Glutamatergic neuron (in vitro differentiated cells): Measurements from ENCODE around the gene SLC2A6. TPM values are rescaled to one million over a fixed set of nuclear protein-coding genes. Genes with fewer than 3 reads are reported as not detected.

Source experiments
- DNase-seq: peaks from one replicate; pipeline ENCODE4 v3.0.0; 2022
- H3K27ac Mint-ChIP-seq: one replicate; pipeline ENCODE4 v1.8.0; 2020; ENCODE audit warnings: mild to moderate bottlenecking, mixed read lengths, inconsistent platforms; ENCODE audit not compliant: unreplicated experiment
- H3K27me3 Mint-ChIP-seq: one replicate; pipeline ENCODE4 v1.8.0; 2020; ENCODE audit warnings: mild to moderate bottlenecking, moderate library complexity, mixed read lengths, inconsistent platforms; ENCODE audit not compliant: unreplicated experiment
- H3K36me3 Mint-ChIP-seq: one replicate; pipeline ENCODE4 v1.8.0; 2020; ENCODE audit warnings: mild to moderate bottlenecking, mixed read lengths, inconsistent platforms; ENCODE audit not compliant: unreplicated experiment
- H3K4me1 Mint-ChIP-seq: one replicate; pipeline ENCODE4 v1.8.0; 2020; ENCODE audit warnings: mild to moderate bottlenecking, low read depth, mixed read lengths, inconsistent platforms; ENCODE audit not compliant: unreplicated experiment
- H3K4me3 Mint-ChIP-seq: one replicate; pipeline ENCODE4 v1.8.0; 2020; ENCODE audit warnings: mild to moderate bottlenecking, mixed read lengths, inconsistent platforms; ENCODE audit not compliant: unreplicated experiment
- H3K9me3 Mint-ChIP-seq: one replicate; pipeline ENCODE4 v1.8.0; 2020; ENCODE audit warnings: mild to moderate bottlenecking, moderate library complexity, mixed read lengths, inconsistent platforms; ENCODE audit not compliant: unreplicated experiment
- CTCF ChIP-seq: fragments of 200-600 bp; sonication (generic); IDR thresholded peaks from one replicate; pipeline ENCODE4 v1.5.0; 2021; ENCODE audit not compliant: partially characterized antibody, unreplicated experiment
- total RNA-seq: library from RNA; stranded (reverse); fragmentation: NEBNext Ultra II Directional; extraction: Animal tissue kit (Norgen Biotek cat#: 25700); gene quantifications from one replicate; pipeline ENCODE4 v1.2.1, GENCODE V29; 2021; ENCODE audit not compliant: unreplicated experiment

SLC2A6 gene
- total RNA-seq, 1 donor from 2014 or later: 104 TPM

- no peak for TF ChIP-seq CTCF
- Mint-ChIP-seq H3K36me3 (no peaks in the 10 kb centered on the region), H3K4me3 (no peak overlapping the region), H3K9me3 (peaks cover 1% of the 10 kb centered on the region), H3K4me1 (peaks cover 8% of the 10 kb centered on the region), H3K27me3 (peaks cover 4% of the 10 kb centered on the region), H3K27ac (no peak overlapping the region)
- DNase-seq: no peak
Observed at GRCh38 chr9:133491656-133491925, 12.7 kb upstream of the SLC2A6 start.

- H3K27me3 Mint-ChIP-seq: peaks cover 5% of the 10 kb centered on the region
- H3K4me3 Mint-ChIP-seq: no peak overlapping the region
- peaks cover 1% of the 10 kb centered on the region for H3K9me3 Mint-ChIP-seq
- peaks cover 5% of the 10 kb centered on the region for H3K4me1 Mint-ChIP-seq
- no peaks in the 10 kb centered on the region for H3K36me3 Mint-ChIP-seq
- no peak overlapping the region for H3K27ac Mint-ChIP-seq
- no peak for TF ChIP-seq CTCF
- DNase-seq: peak; percentile 10
Observed at GRCh38 chr9:133490865-133491655, 12.2 kb upstream of the SLC2A6 start.

- Mint-ChIP-seq H3K36me3 (no peaks in the 10 kb centered on the region), H3K9me3 (peaks cover 1% of the 10 kb centered on the region), H3K4me3 (no peak overlapping the region), H3K4me1 (peaks cover 5% of the 10 kb centered on the region), H3K27ac (no peak overlapping the region), H3K27me3 (peaks cover 5% of the 10 kb centered on the region)
- TF ChIP-seq CTCF: no peak
- DNase-seq: no peak
Observed at GRCh38 chr9:133490201-133490681, 11.3 kb upstream of the SLC2A6 start.

GRCh38 chr9:133489253-133490190, 10.6 kb upstream of the SLC2A6 start:
- Mint-ChIP-seq H3K36me3 (no peaks in the 10 kb centered on the region), H3K9me3 (peaks cover 1% of the 10 kb centered on the region), H3K27ac (no peak overlapping the region), H3K27me3 (peaks cover 5% of the 10 kb centered on the region), H3K4me3 (no peak overlapping the region), H3K4me1 (peaks cover 6% of the 10 kb centered on the region)
- no peak for TF ChIP-seq CTCF
- no peak for DNase-seq

- TF ChIP-seq CTCF: no peak
- no peak overlapping the region for H3K4me3 Mint-ChIP-seq
- H3K36me3 Mint-ChIP-seq: no peaks in the 10 kb centered on the region
- DNase-seq: no peak
- H3K27ac Mint-ChIP-seq: no peak overlapping the region
- H3K9me3 Mint-ChIP-seq: peaks cover 1% of the 10 kb centered on the region
- peaks cover 5% of the 10 kb centered on the region for H3K27me3 Mint-ChIP-seq
- H3K4me1 Mint-ChIP-seq: peaks cover 8% of the 10 kb centered on the region
Observed at GRCh38 chr9:133488686-133489252, 9.9 kb upstream of the SLC2A6 start.
